Kidney (tissue), 14 donors: ENCODE results near the gene PIR. TPM values are rescaled to one million over a fixed set of nuclear protein-coding genes. Genes with fewer than 3 reads are reported as not detected.

Experiments used
- DNase-seq, 5 donors: peaks; one replicate each; pipeline ENCODE4 v3.0.0-alpha.2; 2013 to 2020
- FAIRE-seq: peaks from 2 replicates; lab custom pipeline; 2012; peaks lifted over from hg19 to GRCh38; lab: Jason Lieb, UNC
- H3K27ac ChIP-seq, 2 donors: one replicate each; pipeline ENCODE4 v1.7.0; 2013; ENCODE audit warnings: low read depth in 2 of 2, low read length in 2 of 2, inconsistent platforms in 1 of 2
- H3K27me3 ChIP-seq: one replicate; pipeline ENCODE4 v1.7.1; 2013; ENCODE audit warnings: low read length, inconsistent platforms; ENCODE audit not compliant: control insufficient read depth, insufficient read depth
- H3K36me3 ChIP-seq, 3 donors: one replicate each; pipeline versions ENCODE4 v1.7.0 to v1.7.1; 2013; ENCODE audit warnings: low read length in 3 of 3, control low read depth in 1 of 3, inconsistent platforms in 1 of 3; ENCODE audit not compliant: insufficient read depth in 3 of 3, control insufficient read depth in 2 of 3
- H3K4me1 ChIP-seq, 3 donors: one replicate each; pipeline versions ENCODE4 v1.7.0 to v1.7.1; 2013; ENCODE audit warnings: low read length in 3 of 3, inconsistent platforms in 1 of 3, low read depth in 1 of 3; ENCODE audit not compliant: control insufficient read depth in 2 of 3, insufficient read depth in 2 of 3
- H3K4me3 ChIP-seq, 3 donors: one replicate each; pipeline versions ENCODE4 v1.7.0 to v1.8.1; 2013; ENCODE audit warnings: low read length in 3 of 3, control low read depth in 1 of 3, inconsistent platforms in 1 of 3
- H3K9ac ChIP-seq, 3 donors: one replicate each; pipeline versions ENCODE4 v1.7.0 to v1.7.1; 2013; ENCODE audit warnings: low read length in 3 of 3, control low read depth in 1 of 3, inconsistent platforms in 1 of 3
- H3K9me3 ChIP-seq, 3 donors: one replicate each; pipeline versions ENCODE4 v1.7.0 to v1.7.1; 2013; ENCODE audit warnings: low read length in 3 of 3, control low read depth in 1 of 3, inconsistent platforms in 1 of 3; ENCODE audit not compliant: control insufficient read depth in 2 of 3, insufficient read depth in 1 of 3
- intact Hi-C: fragments of 100-400 bp; cut with DNase I; formaldehyde crosslinking; loops from one replicate; pipeline ENCODE4 v1.11.1; 2022
- polyA plus RNA-seq: library from polyadenylated mRNA; stranded (reverse); fragments of 350-450 nt; fragmentation: Illumina TruSeq; extraction: RNeasy Lipid Tissue Mini Kit (QIAGEN cat#74804); gene quantifications from one replicate; pipeline ENCODE4 v1.2.3, GENCODE V29; 2014; ENCODE audit warnings: low read depth, low replicate concordance; ENCODE audit not compliant: insufficient read depth
- total RNA-seq: library from RNA; stranded (reverse); fragmentation: NEBNext Ultra II Directional; extraction: Animal tissue kit (Norgen Biotek cat#: 25700); gene quantifications from one replicate; pipeline ENCODE4 v1.2.1, GENCODE V29; 2021
- TF ChIP-seq, protein P1 (sequence below): IDR thresholded peaks from 3 replicates; pipeline ENCODE4 v1.5.1; 2012; ENCODE audit warnings: mild to moderate bottlenecking, moderate library complexity, borderline replicate concordance; ENCODE audit not compliant: insufficient read depth; ENCODE audit errors: extremely low read depth
- donor health status: control.
- donor health status: control.
- donor health status: control.
- donor health status: control.
- donor health status: control.
- donor health status: DM: yes; HTN: yes; CAD: no.
- donor health status: Normal renal cell carcinoma (clear cell type).

Gene PIR
- total and polyA plus RNA-seq, 2 donors from 2014 or later, result 7.0 to 36.5 TPM

GRCh38 chrX:15501506-15501905 lies 8.4 kb upstream of the PIR start:
- Histone ChIP-seq H3K27me3 (peaks cover 7% of the 10 kb centered on the region), H3K36me3 (no peaks in the 10 kb centered on the region), H3K4me1 (no peaks in the 10 kb centered on the region), H3K27ac (no peak overlapping the region), H3K4me3 (no peak overlapping the region), H3K9me3 (no peaks in the 10 kb centered on the region), H3K9ac (no peak overlapping the region)
- DNase-seq (no peak), FAIRE-seq (no peak)
- TF ChIP-seq, protein P1, sequence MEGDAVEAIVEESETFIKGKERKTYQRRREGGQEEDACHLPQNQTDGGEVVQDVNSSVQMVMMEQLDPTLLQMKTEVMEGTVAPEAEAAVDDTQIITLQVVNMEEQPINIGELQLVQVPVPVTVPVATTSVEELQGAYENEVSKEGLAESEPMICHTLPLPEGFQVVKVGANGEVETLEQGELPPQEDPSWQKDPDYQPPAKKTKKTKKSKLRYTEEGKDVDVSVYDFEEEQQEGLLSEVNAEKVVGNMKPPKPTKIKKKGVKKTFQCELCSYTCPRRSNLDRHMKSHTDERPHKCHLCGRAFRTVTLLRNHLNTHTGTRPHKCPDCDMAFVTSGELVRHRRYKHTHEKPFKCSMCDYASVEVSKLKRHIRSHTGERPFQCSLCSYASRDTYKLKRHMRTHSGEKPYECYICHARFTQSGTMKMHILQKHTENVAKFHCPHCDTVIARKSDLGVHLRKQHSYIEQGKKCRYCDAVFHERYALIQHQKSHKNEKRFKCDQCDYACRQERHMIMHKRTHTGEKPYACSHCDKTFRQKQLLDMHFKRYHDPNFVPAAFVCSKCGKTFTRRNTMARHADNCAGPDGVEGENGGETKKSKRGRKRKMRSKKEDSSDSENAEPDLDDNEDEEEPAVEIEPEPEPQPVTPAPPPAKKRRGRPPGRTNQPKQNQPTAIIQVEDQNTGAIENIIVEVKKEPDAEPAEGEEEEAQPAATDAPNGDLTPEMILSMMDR, result no peak
- intact Hi-C loops, result no loop called here

GRCh38 chrX:15500497-15500966 lies 7.4 kb upstream of the PIR start, which contains the start of gene BMX:
Gene BMX (plus strand): TSS chrX:15500807. CDS start chrX:15508354, 7,547 bp downstream.
- Histone ChIP-seq H3K4me3 (no peak within 1 kb of the TSS), H3K4me1 (no peaks in the 10 kb centered on the region), H3K9me3 (no peaks in the 10 kb centered on the region), H3K27me3 (peaks cover 9% of the 10 kb centered on the region), H3K27ac (no peak within 1 kb of the TSS), H3K36me3 (no peaks in the 10 kb centered on the region), H3K9ac (no peak within 1 kb of the TSS)
- intact Hi-C loops, result no loop called here
- TF ChIP-seq, protein P1, result no peak
- DNase-seq (peak in 2 of 5 donors; percentile 2 to 56), FAIRE-seq (no peak)

- intact Hi-C loops, result no loop called here
- Histone ChIP-seq H3K9me3 (no peaks in the 10 kb centered on the region), H3K4me3 (no peak overlapping the region), H3K9ac (no peak overlapping the region), H3K36me3 (no peaks in the 10 kb centered on the region), H3K27ac (no peak overlapping the region), H3K4me1 (no peaks in the 10 kb centered on the region), H3K27me3 (peaks cover 6% of the 10 kb centered on the region)
- TF ChIP-seq, protein P1, result no peak
- FAIRE-seq (no peak), DNase-seq (no peak)
Observed at GRCh38 chrX:15499976-15500375, 6.8 kb upstream of the PIR start.

DNA sequence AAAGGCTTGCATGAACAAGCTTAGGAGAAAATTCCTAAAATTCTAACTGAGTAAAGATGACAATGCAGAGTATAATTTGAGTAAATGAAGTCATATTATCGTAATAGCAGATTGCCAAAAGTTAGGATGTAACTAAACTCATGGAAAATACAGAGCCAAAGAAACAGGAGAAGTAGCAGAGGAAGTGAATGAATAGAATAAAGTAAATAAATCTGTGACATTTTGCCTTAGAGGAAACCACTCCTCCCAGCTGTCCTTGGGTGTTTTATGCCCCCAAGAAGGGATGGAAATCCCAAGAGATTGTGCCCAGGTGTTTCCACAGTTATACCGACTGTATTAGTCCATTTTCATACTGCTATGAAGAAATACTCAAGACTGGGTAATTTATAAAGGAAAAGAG lies 5.6 kb upstream of the PIR start:
- DNase-seq (no peak), FAIRE-seq (no peak)
- Histone ChIP-seq H3K9ac (no peak overlapping the region), H3K27me3 (peaks cover 13% of the 10 kb centered on the region), H3K4me3 (no peak overlapping the region), H3K9me3 (no peaks in the 10 kb centered on the region), H3K27ac (no peak overlapping the region), H3K4me1 (no peaks in the 10 kb centered on the region), H3K36me3 (no peaks in the 10 kb centered on the region)
- intact Hi-C loops, result no loop called here
- TF ChIP-seq, protein P1, result no peak
